Hepatocyte (in vitro differentiated cells): ENCODE data around the gene CSPG4. TPM values are rescaled to one million over a fixed set of nuclear protein-coding genes. Genes with fewer than 3 reads are reported as not detected.

Source experiments
- DNase-seq: peaks from one replicate; pipeline ENCODE4 v3.0.0-alpha.2; 2016; ENCODE audit warnings: low spot score
- H2AFZ ChIP-seq: fragments of 200-600 bp; sonication (generic); 2 replicates; pipeline ENCODE4 v1.6.0; 2016; ENCODE audit warnings: antibody characterized with exemption, mild to moderate bottlenecking
- H3K27ac ChIP-seq: fragments of 200-600 bp; sonication (generic); 2 replicates; pipeline ENCODE4 v1.5.1; 2016; ENCODE audit warnings: mild to moderate bottlenecking
- H3K27me3 ChIP-seq: fragments of 200-600 bp; sonication (generic); 2 replicates; pipeline ENCODE4 v1.6.1; 2016
- H3K36me3 ChIP-seq: fragments of 200-600 bp; sonication (generic); replicated peaks from 2 replicates; pipeline ENCODE4 v1.5.1; 2016; ENCODE audit warnings: low read depth; ENCODE audit not compliant: insufficient read depth
- H3K4me1 ChIP-seq: fragments of 200-600 bp; sonication (generic); 2 replicates; pipeline ENCODE4 v1.5.1; 2016; ENCODE audit warnings: mild to moderate bottlenecking, moderate library complexity; ENCODE audit not compliant: insufficient read depth
- H3K4me2 ChIP-seq: fragments of 200-600 bp; sonication (generic); 2 replicates; pipeline ENCODE4 v1.6.0; 2016
- H3K4me3 ChIP-seq: fragments of 200-600 bp; sonication (generic); 2 replicates; pipeline ENCODE4 v1.5.1; 2016; ENCODE audit warnings: mild to moderate bottlenecking
- H3K79me2 ChIP-seq: fragments of 200-600 bp; sonication (generic); 2 replicates; pipeline ENCODE4 v1.6.0; 2017; ENCODE audit warnings: mild to moderate bottlenecking
- H3K9me2 ChIP-seq: fragments of 200-600 bp; sonication (generic); replicated peaks from 2 replicates; pipeline ENCODE4 v1.6.0; 2017; ENCODE audit warnings: mild to moderate bottlenecking; ENCODE audit not compliant: insufficient read depth
- H3K9me3 ChIP-seq: fragments of 200-600 bp; sonication (generic); 2 replicates; pipeline ENCODE4 v1.5.1; 2016; ENCODE audit warnings: low read depth, mild to moderate bottlenecking
- H4K20me1 ChIP-seq: fragments of 200-600 bp; sonication (generic); 2 replicates; pipeline ENCODE4 v1.6.0; 2016; ENCODE audit warnings: mild to moderate bottlenecking; ENCODE audit not compliant: insufficient read depth, poor library complexity, severe bottlenecking
- EZH2 ChIP-seq: fragments of 200-600 bp; sonication (generic); IDR thresholded peaks from 2 replicates; pipeline ENCODE4 v1.6.1; 2016; ENCODE audit warnings: antibody characterized with exemption, mild to moderate bottlenecking, borderline replicate concordance
- EZH2phosphoT487 ChIP-seq: fragments of 200-600 bp; sonication (generic); IDR thresholded peaks from one replicate; pipeline ENCODE4 v1.6.1; 2018; ENCODE audit warnings: antibody characterized with exemption, mild to moderate bottlenecking, low read depth, moderate library complexity; ENCODE audit not compliant: unreplicated experiment, severe bottlenecking
- WGBS: methylation state at CpG from one replicate; pipeline ENCODE4 v1.1.6; 2016; ENCODE audit warnings: low lambda C conversion rate; ENCODE audit errors: missing lambda C conversion rate; 5-methylcytosine and 5-hydroxymethylcytosine counted together
- polyA plus RNA-seq: library from polyadenylated mRNA; unstranded; fragments of >200 nt; fragmentation: Nextera tagmentation; extraction: Ambion mirVana; gene quantifications from 2 replicates; pipeline ENCODE4 v1.2.1, GENCODE V29; 2016
- total RNA-seq: library from RNA; depleted of rRNA; stranded (reverse); fragments of >200 nt; gene quantifications from 2 replicates; pipeline ENCODE4 v1.2.3, GENCODE V29; 2014
- TF ChIP-seq, protein P1 (sequence below): fragments of 200-600 bp; sonication (generic); IDR thresholded peaks from 2 replicates; pipeline ENCODE4 v1.5.1; 2016; ENCODE audit warnings: antibody characterized with exemption, mild to moderate bottlenecking; ENCODE audit not compliant: poor library complexity

Gene CSPG4
- total and polyA plus RNA-seq, 2 experiments from 2014 or later, result 6.4 to 7.8 TPM

DNA sequence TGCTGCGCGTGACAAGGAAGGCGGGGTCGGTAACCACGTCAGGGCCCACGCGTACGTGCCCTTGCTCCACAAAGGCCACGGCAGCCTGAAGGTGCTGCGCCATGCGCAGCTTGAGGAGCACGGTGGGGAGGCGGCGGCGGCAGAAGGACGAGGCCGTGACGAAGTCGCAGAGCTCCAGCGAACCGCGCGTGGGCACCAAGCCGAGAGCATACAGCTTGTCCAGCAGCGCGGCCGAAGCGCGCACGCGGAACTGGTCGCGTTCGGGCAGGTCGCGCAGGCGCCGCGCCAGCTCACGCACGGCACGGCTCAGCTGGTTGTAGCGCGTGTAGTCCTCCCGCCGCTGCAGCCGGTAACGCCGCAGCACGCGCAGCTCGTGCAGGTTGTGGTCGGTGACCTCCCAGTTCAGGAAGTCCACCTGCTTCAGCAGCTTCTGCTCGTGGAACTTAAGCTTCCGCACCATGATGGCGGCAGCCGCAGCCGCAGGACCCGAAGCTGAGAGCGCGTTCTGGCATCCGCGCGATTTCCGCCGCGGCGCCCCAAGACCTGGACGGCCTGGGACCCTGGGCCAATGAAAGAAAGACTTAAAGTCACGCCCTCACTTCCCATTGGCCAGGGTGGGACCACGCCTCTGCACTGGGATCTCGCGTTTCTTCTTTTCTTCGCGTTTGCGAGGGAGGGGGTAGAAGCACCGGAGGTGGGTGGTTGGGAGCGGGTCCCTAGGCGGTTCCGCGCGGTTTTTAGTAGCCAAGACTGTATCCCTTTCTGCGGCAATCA is 72.8 kb downstream of the CSPG4 start, which contains the start of gene IMP3:
TSS of gene IMP3 (minus strand) at position 516 of the 774 bp plus-strand sequence. CDS start at position 460, 56 bp downstream.
- peaks cover 13% of the 10 kb centered on the region for H3K4me1 ChIP-seq
- under 1% methylated on average over 83 of the region's 83 CpGs for WGBS
- peak within 1 kb of the TSS; percentile 93 for H3K27ac ChIP-seq
- H2AFZ ChIP-seq, result peak within 1 kb of the TSS; percentile 60
- H3K9me3 ChIP-seq, result no peaks in the 10 kb centered on the region
- TF ChIP-seq, protein P1, sequence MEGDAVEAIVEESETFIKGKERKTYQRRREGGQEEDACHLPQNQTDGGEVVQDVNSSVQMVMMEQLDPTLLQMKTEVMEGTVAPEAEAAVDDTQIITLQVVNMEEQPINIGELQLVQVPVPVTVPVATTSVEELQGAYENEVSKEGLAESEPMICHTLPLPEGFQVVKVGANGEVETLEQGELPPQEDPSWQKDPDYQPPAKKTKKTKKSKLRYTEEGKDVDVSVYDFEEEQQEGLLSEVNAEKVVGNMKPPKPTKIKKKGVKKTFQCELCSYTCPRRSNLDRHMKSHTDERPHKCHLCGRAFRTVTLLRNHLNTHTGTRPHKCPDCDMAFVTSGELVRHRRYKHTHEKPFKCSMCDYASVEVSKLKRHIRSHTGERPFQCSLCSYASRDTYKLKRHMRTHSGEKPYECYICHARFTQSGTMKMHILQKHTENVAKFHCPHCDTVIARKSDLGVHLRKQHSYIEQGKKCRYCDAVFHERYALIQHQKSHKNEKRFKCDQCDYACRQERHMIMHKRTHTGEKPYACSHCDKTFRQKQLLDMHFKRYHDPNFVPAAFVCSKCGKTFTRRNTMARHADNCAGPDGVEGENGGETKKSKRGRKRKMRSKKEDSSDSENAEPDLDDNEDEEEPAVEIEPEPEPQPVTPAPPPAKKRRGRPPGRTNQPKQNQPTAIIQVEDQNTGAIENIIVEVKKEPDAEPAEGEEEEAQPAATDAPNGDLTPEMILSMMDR, result no peak
- TF ChIP-seq EZH2phosphoT487 (no peak), EZH2 (no peak)
- H3K9me2 ChIP-seq, result no peaks in the 10 kb centered on the region
- H3K4me3 ChIP-seq, result peak within 1 kb of the TSS; percentile 51
- no peaks in the 10 kb centered on the region for H3K36me3 ChIP-seq
- peaks cover 39% of the 10 kb centered on the region for H3K79me2 ChIP-seq
- DNase-seq, result peak; percentile 98
- H3K27me3 ChIP-seq, result no peaks in the 10 kb centered on the region
- H4K20me1 ChIP-seq, result peaks cover 6% of the 10 kb centered on the region
- H3K4me2 ChIP-seq, result peak within 1 kb of the TSS; percentile 89

DNA sequence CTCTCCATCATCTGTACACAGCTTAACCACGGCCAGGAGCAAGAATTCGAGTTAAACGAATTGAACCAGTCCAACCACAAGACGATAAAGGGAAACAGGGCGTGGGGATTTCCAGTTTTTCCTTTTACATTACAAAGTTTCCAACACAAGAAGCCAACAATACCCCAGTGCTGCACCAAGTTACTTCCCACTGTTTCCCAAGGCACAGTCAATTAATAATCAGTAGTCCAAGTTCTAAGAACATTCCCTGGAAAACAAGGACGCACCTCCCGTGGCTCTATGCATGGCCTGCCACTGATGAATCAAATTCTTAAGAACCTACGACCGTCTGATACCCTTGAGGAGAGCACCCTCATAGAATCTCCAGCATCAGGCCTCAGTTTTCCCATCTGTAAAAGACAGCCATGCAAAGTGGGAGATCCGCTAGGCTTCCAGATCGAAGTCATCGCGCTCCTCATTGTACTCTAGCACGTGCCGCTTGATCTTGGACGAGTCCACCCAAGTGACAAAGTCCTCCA is 73.4 kb downstream of the CSPG4 start:
- Histone ChIP-seq H3K36me3 (no peaks in the 10 kb centered on the region), H3K79me2 (peaks cover 38% of the 10 kb centered on the region), H4K20me1 (peaks cover 6% of the 10 kb centered on the region), H3K27me3 (no peaks in the 10 kb centered on the region), H3K4me2 (peak overlapping the region; percentile 89), H3K4me1 (peaks cover 13% of the 10 kb centered on the region), H3K9me3 (no peaks in the 10 kb centered on the region), H2AFZ (peak overlapping the region; percentile 51), H3K9me2 (no peaks in the 10 kb centered on the region), H3K4me3 (peak overlapping the region; percentile 51), H3K27ac (peak overlapping the region; percentile 93)
- TF ChIP-seq EZH2phosphoT487 (no peak), EZH2 (no peak)
- TF ChIP-seq, protein P1, result no peak
- no peak for DNase-seq
- WGBS, result under 1% methylated on average over 16 of the region's 16 CpGs

DNA sequence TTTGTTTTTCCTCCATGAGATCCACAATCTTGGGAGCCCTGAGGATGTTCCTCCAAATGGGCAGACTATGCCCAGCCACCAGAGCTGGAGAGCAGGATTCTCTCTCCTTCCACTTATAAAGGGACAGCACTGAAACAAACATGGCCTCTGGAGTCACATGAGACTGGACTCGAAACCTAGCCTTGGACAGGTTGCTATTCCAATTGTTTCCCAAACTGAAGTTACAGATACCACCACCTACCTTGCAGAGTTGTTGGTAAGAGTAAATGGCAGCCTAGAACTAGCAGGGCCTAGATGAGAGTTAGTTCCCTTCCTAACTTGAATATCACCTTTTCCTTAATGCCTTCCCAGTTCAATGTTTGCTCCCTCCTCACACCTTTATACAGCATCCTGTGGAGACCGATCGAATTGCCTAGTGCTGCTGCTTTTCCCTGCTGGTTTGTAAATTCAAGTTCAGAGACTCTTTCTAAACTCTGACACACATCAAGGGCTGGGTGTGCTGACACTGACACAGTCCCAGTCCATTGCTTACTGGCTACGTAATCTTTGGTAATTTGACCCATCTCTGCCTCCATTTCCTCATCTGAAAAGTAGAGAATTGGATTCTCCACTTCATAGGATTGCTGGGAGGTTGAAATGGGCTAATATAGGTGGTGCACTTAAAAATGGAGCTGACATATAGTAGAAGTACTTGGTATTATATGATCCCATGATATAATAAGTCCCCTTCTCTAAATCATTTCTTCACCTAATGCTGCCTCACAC is 75.2 kb downstream of the CSPG4 start:
- Histone ChIP-seq H3K9me2 (no peaks in the 10 kb centered on the region), H3K27me3 (no peaks in the 10 kb centered on the region), H2AFZ (no peak overlapping the region), H3K4me1 (peaks cover 13% of the 10 kb centered on the region), H3K27ac (peak overlapping the region; percentile 17), H3K4me2 (peak overlapping the region; percentile 89), H3K4me3 (no peak overlapping the region), H4K20me1 (peaks cover 6% of the 10 kb centered on the region), H3K79me2 (peaks cover 38% of the 10 kb centered on the region), H3K9me3 (no peaks in the 10 kb centered on the region), H3K36me3 (no peaks in the 10 kb centered on the region)
- 85% methylated on average over 4 of the region's 4 CpGs for WGBS
- TF ChIP-seq EZH2 (no peak), EZH2phosphoT487 (no peak)
- TF ChIP-seq, protein P1, result no peak
- no peak for DNase-seq
